Glomerular endothelial cell (primary cell): ENCODE data around the gene SSTR5. TPM values are rescaled to one million over a fixed set of nuclear protein-coding genes. Genes with fewer than 3 reads are reported as not detected.

Source experiments
- DNase-seq: peaks from one replicate; pipeline ENCODE4 v3.0.0-alpha.2; 2011; ENCODE audit warnings: low read depth, low spot score; ENCODE audit errors: extremely low read depth
- total RNA-seq: library from RNA; depleted of rRNA; stranded (reverse); fragments of >200 nt; gene quantifications from 2 replicates; pipeline ENCODE4 v1.2.3, GENCODE V29; 2015

SSTR5 gene
- total RNA-seq, 1 donor from 2014 or later, result not detected

- DNase-seq, result no peak
Measured at GRCh38 chr16:1119766-1120576, 47.4 kb downstream of the SSTR5 start.

- no peak for DNase-seq
Measured at GRCh38 chr16:1120577-1120941, 48.0 kb downstream of the SSTR5 start.

- no peak for DNase-seq
Measured at GRCh38 chr16:1121009-1121408, 48.5 kb downstream of the SSTR5 start.

- no peak for DNase-seq
Measured at GRCh38 chr16:1121601-1122397, 49.3 kb downstream of the SSTR5 start.

- no peak for DNase-seq
Measured at GRCh38 chr16:1122398-1122765, 49.8 kb downstream of the SSTR5 start.

DNA sequence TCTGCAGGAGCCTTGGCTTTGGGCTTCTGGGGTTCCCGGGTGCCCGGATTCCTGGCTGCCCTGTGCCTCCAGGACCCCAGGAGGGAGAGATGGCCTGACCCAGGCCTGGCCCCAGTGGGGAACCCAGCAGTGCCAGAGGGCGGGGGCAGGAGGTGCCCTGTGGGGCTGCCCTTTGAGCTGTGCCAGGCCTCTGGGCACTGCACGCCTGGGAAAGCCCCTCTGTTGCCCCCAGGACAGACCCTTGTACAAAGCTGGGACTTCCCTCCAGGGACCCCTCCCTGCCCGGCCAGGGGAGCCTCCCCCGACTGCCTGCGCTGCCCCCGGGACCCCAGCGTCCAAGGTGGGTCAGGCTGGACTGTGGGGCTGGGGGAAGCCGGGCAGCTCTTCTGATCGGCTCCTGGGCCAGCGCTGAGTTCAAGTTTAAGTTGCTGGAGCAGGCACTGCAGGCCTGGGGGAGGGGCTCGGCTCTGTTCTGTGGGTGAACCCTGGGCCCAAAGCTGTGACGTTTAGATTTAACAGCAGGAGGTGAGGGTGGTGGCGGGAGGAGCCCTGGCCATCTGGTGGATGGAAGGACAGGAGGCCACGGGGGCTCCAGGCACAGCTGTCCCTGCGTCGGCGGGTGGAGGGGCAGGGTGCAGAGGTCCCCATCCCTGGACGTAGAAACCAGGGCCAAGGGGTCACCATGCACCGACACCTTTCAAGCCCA is 51.1 kb downstream of the SSTR5 start:
- no peak for DNase-seq

DNA sequence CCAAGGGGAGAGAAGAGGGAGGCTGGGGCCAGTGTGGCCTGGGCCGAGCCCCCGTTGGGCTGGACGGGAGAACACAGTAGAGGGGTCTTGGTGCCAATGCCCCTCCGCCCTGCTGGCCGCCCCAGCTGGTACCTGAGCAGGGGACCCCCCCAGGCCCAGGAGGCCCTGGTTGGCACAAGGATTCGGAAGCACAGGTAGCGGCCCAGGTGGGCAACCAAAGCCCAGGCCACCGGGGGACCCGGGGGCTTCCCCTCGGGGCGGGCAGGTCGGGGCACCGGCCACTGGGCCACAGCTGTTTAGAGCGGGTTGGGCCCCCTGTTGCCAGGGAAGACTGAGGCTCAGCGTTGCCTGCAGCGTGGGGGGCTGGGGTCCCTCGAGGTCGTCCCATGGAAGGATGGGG is 51.7 kb downstream of the SSTR5 start:
- no peak for DNase-seq

DNA sequence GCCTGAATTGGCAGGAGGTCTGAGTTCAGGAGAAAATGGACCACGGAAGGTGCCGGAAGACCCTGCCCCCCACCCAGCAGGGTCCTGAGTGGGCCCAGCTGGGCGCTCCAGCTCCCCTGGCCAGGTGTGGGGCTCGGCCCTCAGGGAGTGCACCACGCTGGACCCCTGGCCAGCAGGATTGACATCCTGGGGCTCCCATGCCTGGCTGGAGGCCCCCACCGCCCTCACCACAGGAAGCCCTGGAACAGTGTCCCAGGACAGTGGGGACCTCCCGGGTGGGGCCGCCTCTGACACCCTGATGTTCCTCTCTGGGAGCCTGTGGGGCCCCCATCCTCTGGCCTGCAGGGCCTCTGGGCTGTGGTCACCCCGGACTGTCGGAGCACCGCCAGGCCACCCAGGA is 52.2 kb downstream of the SSTR5 start:
- no peak for DNase-seq

- no peak for DNase-seq
Measured at GRCh38 chr16:1125471-1125870, 52.9 kb downstream of the SSTR5 start.

GRCh38 chr16:1126044-1126443 is 53.5 kb downstream of the SSTR5 start:
- DNase-seq, result no peak

GRCh38 chr16:1126586-1126985 is 54.0 kb downstream of the SSTR5 start:
- no peak for DNase-seq

- DNase-seq, result no peak
Measured at GRCh38 chr16:1127101-1127500, 54.6 kb downstream of the SSTR5 start.

DNA sequence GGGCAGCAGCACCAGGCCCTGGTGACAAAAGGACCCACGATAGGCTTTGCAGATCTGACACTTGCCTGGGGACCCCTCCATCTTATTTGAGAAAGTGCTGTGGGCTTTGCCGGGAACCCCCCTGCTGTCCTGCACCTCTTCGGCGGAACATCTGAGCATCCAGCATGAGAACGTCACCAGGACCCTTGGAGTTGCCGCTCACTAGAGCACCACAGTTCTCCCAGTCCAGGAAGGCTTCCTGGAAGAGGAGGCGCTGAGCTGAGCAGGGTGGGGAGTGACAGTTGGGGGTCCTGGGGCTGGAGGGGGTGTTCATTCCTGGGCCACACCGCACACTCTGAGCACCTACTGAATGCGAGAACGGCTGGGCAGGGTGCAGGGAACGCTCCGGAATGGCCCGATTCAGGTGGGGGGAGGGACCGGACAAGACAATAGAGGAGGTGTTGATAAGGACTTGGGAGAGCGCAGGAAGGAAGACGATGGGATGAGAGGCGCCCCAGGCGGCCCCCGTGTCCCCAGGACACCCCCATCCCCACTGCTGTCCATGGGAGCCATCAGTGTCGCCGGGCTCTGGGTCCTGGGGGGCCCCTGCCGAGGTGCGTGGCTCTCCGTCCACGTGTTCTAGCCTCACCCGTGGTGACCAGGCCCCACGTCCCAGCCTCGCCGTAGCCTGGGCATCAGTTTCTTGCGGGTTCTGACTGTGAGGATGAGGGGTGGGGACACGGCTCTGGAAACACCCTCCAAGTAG is 55.6 kb downstream of the SSTR5 start:
- no peak for DNase-seq

GRCh38 chr16:1129106-1129960 is 56.8 kb downstream of the SSTR5 start:
- DNase-seq, result no peak

- DNase-seq, result no peak
Measured at GRCh38 chr16:1130382-1130781, 57.8 kb downstream of the SSTR5 start.

Other genes starting within 250 kb of the SSTR5 start
- gene LMF1, start 101.8 kb upstream of the SSTR5 start, total RNA-seq, result 25.2 and 36.6 TPM in 2 replicates
- 0.06 and 0.19 TPM in 2 replicates for gene SOX8, start 91.0 kb upstream of the SSTR5 start, total RNA-seq
- not detected in 2 replicates for gene C1QTNF8, start 23.5 kb downstream of the SSTR5 start, total RNA-seq
- 0.15 and 1.3 TPM in 2 replicates for gene CACNA1H, start 80.4 kb downstream of the SSTR5 start, total RNA-seq
- not detected in 2 replicates for gene TPSG1, start 152.5 kb downstream of the SSTR5 start, total RNA-seq
- gene TPSB2, start 157.4 kb downstream of the SSTR5 start, total RNA-seq, result not detected in 2 replicates
- gene TPSAB1, start 168.0 kb downstream of the SSTR5 start, total RNA-seq, result not detected in 2 replicates
- gene TPSD1, start 183.3 kb downstream of the SSTR5 start, total RNA-seq, result not detected in 2 replicates
- gene UBE2I, start 236.9 kb downstream of the SSTR5 start, total RNA-seq, result 94.8 and 116 TPM in 2 replicates